RWPE2 (cell line): ENCODE data around the gene ARHGAP10.

Experiments used
- ATAC-seq: fragments of 200-7000 bp; cut with Tn5 transposase; 3 replicates; pipeline ENCODE4 v1.9.1; 2021; ENCODE audit warnings: low read depth
- DNase-seq: peaks from one replicate; pipeline ENCODE4 v3.0.0-alpha.2; 2020; ENCODE audit warnings: low spot score
- H3K27ac ChIP-seq: fragments of 450-650 bp; 2 replicates; pipeline ENCODE4 v1.5.1; 2017; ENCODE audit warnings: mild to moderate bottlenecking; ENCODE audit not compliant: poor library complexity, severe bottlenecking
- H3K27me3 ChIP-seq: fragments of 250-450 bp; sonication (Bioruptor Pico); 2 replicates; pipeline ENCODE4 v1.5.1; 2021; ENCODE audit warnings: mild to moderate bottlenecking, moderate library complexity; ENCODE audit not compliant: insufficient read depth, poor library complexity, severe bottlenecking
- H3K36me3 ChIP-seq: fragments of 250-450 bp; sonication (Bioruptor Pico); 2 replicates; pipeline ENCODE4 v1.5.1; 2020; ENCODE audit warnings: low read depth, mild to moderate bottlenecking, moderate library complexity
- H3K4me1 ChIP-seq: fragments of 250-450 bp; sonication (Bioruptor Pico); 2 replicates; pipeline ENCODE4 v1.5.1; 2021; ENCODE audit warnings: mild to moderate bottlenecking, moderate library complexity; ENCODE audit not compliant: insufficient read depth, poor library complexity, severe bottlenecking
- H3K4me3 ChIP-seq: fragments of 250-450 bp; sonication (Bioruptor Pico); 2 replicates; pipeline ENCODE4 v1.5.1; 2021; ENCODE audit warnings: mild to moderate bottlenecking, moderate library complexity; ENCODE audit not compliant: severe bottlenecking
- H3K9me3 ChIP-seq: fragments of 250-450 bp; sonication (Bioruptor Pico); 2 replicates; pipeline ENCODE4 v1.5.1; 2021; ENCODE audit warnings: mild to moderate bottlenecking, moderate library complexity; ENCODE audit not compliant: severe bottlenecking
- TF ChIP-seq, protein P1 (sequence below): fragments of 450-650 bp; IDR thresholded peaks from one replicate; pipeline ENCODE4 v1.5.1; 2017; ENCODE audit warnings: mild to moderate bottlenecking, moderate library complexity; ENCODE audit not compliant: poor library complexity, severe bottlenecking

The ARHGAP10 gene

GRCh38 chr4:148053298-148054003 is 321.6 kb downstream of the ARHGAP10 start:
- no peak overlapping the region for H3K27ac ChIP-seq
- no peaks in the 10 kb centered on the region for H3K36me3 ChIP-seq
- TF ChIP-seq, protein P1, sequence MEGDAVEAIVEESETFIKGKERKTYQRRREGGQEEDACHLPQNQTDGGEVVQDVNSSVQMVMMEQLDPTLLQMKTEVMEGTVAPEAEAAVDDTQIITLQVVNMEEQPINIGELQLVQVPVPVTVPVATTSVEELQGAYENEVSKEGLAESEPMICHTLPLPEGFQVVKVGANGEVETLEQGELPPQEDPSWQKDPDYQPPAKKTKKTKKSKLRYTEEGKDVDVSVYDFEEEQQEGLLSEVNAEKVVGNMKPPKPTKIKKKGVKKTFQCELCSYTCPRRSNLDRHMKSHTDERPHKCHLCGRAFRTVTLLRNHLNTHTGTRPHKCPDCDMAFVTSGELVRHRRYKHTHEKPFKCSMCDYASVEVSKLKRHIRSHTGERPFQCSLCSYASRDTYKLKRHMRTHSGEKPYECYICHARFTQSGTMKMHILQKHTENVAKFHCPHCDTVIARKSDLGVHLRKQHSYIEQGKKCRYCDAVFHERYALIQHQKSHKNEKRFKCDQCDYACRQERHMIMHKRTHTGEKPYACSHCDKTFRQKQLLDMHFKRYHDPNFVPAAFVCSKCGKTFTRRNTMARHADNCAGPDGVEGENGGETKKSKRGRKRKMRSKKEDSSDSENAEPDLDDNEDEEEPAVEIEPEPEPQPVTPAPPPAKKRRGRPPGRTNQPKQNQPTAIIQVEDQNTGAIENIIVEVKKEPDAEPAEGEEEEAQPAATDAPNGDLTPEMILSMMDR = no peak
- DNase-seq (no peak), ATAC-seq (no peak)
- H3K9me3 ChIP-seq = no peaks in the 10 kb centered on the region
- no peak overlapping the region for H3K4me3 ChIP-seq
- no peaks in the 10 kb centered on the region for H3K27me3 ChIP-seq
- no peaks in the 10 kb centered on the region for H3K4me1 ChIP-seq

DNA sequence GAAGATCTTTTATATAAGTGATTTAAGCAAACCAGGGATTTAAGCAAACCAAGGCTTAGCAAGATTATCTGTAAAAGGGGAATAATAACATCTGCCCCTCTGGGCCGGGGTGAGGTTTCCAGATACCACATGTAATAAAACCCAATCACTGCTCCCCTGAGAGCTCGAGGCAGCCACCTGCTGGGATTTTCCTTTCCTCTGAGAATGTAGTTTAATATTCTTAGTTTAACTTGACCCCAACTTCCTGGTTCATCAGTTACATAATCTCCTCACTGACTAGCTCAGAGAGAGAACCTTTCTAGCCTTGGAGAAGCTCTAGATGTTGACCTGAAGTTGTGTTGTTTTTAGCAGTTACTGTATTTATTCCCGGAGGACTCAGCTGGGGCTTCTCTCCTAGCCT is 322.4 kb downstream of the ARHGAP10 start:
- TF ChIP-seq, protein P1 = no peak
- Histone ChIP-seq H3K9me3 (no peaks in the 10 kb centered on the region), H3K4me3 (no peak overlapping the region), H3K27ac (no peak overlapping the region), H3K27me3 (no peaks in the 10 kb centered on the region), H3K4me1 (no peaks in the 10 kb centered on the region), H3K36me3 (no peaks in the 10 kb centered on the region)
- no peak for DNase-seq
- ATAC-seq = no peak

GRCh38 chr4:148055844-148056243 is 324.0 kb downstream of the ARHGAP10 start:
- no peaks in the 10 kb centered on the region for H3K36me3 ChIP-seq
- DNase-seq (no peak), ATAC-seq (no peak)
- no peak overlapping the region for H3K4me3 ChIP-seq
- H3K4me1 ChIP-seq = no peaks in the 10 kb centered on the region
- no peaks in the 10 kb centered on the region for H3K27me3 ChIP-seq
- TF ChIP-seq, protein P1 = no peak
- no peak overlapping the region for H3K27ac ChIP-seq
- no peaks in the 10 kb centered on the region for H3K9me3 ChIP-seq

DNA sequence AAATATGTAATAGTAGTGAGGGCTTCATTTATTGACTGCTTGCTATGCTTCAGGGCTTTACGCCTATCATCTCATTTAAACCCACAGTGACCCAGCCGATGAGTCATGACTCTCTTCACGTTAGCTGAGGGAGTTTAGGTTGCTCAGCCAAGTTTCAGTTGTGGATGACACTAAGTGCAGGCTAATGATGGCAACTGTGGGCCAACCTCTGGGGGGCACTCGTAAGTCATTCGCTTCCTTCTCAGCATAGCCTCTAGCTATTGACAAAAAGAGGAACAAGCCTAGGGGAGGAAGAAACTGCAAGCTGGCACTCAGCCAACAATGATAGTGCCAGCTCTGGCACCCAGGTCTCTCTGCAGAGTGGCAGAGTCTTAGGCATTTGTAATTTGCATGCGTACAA is 325.0 kb downstream of the ARHGAP10 start:
- TF ChIP-seq, protein P1 = no peak
- H3K4me3 ChIP-seq = no peak overlapping the region
- H3K27ac ChIP-seq = no peak overlapping the region
- H3K4me1 ChIP-seq = no peaks in the 10 kb centered on the region
- H3K9me3 ChIP-seq = no peaks in the 10 kb centered on the region
- H3K36me3 ChIP-seq = no peaks in the 10 kb centered on the region
- DNase-seq = no peak
- H3K27me3 ChIP-seq = no peaks in the 10 kb centered on the region
- ATAC-seq = peak; percentile 36; the same call in 1 of the 3 replicates

- Histone ChIP-seq H3K27me3 (no peaks in the 10 kb centered on the region), H3K27ac (no peak overlapping the region), H3K4me1 (no peaks in the 10 kb centered on the region), H3K4me3 (no peak overlapping the region), H3K9me3 (no peaks in the 10 kb centered on the region), H3K36me3 (no peaks in the 10 kb centered on the region)
- TF ChIP-seq, protein P1 = no peak
- DNase-seq = no peak
- ATAC-seq = no peak
Observed at GRCh38 chr4:148057516-148057915, 325.6 kb downstream of the ARHGAP10 start.
